HG02970 (cell line): ENCODE results near the gene PCBP1.
"Not testable (repeated sequence)": the region's sequence is repeated elsewhere in the genome, so short reads cannot be mapped to it uniquely, and the experiment has no call there.

ENCODE experiments used
- ATAC-seq: cut with Tn5 transposase; IDR thresholded peaks from one replicate; pipeline ENCODE4 v1.9.1; 2021; ENCODE audit warnings: mild to moderate bottlenecking, moderate library complexity, moderate number of reproducible peaks; ENCODE audit not compliant: unreplicated experiment, low FRiP score

PCBP1 gene

DNA sequence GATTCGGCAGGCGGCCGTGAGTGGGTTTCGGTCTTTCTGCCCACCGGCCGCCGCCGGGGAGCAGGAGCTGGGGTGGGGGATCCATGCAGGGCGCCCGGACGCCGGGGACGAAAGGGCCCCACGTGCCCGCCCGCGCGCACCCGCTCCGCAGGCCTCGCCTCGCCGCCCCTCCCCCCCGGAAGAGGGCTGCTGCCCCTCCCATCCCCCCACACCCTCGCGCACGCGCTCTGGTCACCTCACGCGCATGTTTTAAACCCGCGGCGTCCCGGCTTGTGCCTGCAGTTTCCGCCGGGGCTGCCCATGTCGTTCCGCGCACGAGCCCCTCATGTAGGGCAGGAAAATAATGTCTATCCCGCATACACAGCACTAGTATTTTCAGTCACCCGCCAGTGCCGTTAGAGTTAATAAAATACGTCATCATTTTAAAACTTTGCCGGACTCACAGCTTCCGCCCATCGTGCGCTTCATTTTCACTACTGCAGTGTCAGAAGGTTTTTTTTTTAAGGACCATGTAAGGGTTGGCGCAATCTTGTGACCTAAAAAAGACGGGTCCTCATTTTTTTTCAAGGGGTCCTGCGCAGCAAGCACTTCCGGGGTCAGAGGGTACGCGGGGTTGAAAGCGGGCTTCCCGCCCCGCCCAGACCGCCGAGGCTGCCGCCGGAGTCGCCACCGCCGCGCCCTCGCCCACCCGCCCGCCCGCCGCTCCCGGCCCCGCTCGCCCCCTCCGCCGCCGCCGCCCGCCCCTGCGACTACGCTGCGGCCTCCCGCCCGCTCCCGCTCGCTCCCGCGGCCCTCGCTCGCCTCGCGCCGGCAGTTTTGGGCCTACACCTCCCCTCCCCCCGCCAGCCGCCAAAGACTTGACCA, at the start of gene PCBP1:
Gene PCBP1 (plus strand): TSS at position 640 of the 864 bp plus-strand sequence. CDS start 267 bp downstream, outside the sequence.
- peak; percentile 36 for ATAC-seq

- no peak for ATAC-seq
Measured at GRCh38 chr2:70039366-70039765, 47.9 kb upstream of the PCBP1 start.

DNA sequence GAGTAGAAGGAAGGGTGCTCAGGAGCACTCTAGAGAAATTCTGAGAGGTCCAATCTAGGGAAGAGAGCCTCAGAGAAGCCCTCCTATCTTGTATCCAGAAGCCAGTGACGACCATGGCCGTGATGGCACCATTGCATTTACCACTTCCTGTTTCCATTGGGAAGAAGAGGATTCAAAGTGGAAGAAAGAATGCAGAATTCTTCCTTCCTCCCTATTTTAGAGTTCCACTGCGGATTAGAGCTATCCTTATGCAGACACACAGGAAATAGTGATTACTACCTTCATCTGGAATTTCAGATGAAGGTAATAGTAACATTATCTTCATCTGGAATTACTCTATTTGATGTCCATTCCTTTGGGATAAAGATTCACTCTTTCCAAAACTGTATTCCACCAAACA, 45.6 kb upstream of the PCBP1 start:
- no peak for ATAC-seq

GRCh38 chr2:70042246-70042645, 45.0 kb upstream of the PCBP1 start:
- ATAC-seq: no peak

DNA sequence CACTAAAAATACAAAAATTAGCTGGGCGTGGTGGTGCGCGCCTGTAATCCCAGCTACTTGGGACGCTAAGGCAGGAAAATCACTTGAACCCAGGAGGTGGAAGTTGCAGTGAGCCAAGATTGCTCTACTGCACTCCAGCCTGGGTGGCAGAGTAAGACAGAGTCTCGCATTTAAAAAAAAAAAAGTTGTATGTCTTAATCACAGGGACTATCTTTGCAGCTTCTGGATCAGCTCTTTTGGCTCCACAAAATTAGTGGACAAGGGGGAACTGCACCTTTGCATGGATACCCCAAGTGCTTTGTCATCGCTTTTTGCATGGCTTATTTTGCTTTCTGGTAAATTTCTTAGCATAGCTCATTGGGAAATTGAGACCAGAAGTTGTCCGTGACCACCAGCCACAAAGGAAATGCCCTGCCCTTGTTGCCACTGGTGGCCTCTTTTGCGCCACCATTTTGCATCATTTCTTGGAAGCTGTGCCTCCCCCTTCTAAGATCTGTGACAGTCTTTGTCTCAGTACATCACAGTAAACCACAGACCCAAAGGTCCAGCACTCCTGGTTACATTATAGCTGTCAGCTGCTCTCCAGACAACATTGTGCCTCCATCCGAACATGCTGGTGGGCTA, 43.9 kb upstream of the PCBP1 start:
- ATAC-seq: no peak

GRCh38 chr2:70044290-70045040, 42.8 kb upstream of the PCBP1 start:
- no peak for ATAC-seq

DNA sequence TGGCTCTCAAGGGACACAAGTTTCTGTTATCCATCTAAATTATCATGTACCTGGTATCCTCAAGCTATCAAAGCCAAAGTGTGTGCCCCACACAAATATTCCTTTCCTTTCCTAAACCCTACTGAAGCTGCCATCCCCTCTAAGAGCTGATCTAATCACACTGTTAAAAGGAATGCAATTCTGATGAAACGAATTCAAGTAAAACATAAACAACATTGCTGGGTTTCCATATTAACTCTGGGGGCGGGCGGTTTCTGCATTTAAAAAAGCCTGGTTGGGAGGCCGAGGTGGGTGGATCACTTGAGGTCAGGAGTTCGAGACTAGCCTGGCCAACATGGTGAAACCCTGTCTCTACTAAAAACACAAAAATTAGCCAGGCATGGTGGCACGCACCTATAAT, 41.9 kb upstream of the PCBP1 start:
- no peak for ATAC-seq

DNA sequence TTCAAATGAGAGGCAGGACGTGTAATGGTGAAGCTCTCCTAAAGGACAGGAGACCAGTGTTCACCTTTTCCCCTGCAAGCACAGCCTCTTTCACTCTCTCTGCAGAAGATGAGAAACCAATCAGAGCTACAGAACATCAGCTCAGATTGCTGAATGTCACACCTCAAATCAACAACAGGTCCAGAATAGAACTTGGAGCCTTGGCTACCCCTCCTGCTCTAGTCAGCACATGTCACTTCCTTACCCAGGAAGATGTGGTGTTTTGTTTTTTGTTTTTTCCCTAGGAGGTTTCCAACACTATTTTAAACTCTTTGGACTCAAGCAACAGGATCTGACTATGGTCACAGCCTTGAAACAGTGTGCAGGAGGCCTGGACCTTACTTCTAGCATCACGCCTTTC, 41.3 kb upstream of the PCBP1 start:
- no peak for ATAC-seq

- no peak for ATAC-seq
Measured at GRCh38 chr2:70046534-70046933, 40.7 kb upstream of the PCBP1 start.

DNA sequence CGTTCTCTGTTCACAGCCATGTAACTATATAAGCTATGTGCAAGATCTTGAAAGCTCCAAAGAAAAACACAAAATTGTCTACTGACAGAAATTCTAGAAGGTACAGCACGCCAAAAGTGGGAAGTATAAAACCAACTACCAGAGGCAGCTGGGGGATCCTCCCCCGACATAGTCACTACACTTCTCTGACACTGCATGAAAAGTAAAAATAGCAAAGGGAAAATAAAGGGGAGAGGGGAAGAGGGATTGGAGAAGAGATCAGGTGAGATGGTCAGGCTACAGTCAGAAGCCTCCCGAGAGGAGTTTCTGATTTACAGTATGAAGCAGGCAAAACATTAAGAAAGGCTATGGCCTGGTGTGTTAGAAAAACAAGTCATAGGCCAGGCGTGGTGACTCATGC, 39.8 kb upstream of the PCBP1 start:
- no peak for ATAC-seq

GRCh38 chr2:70049255-70049654, 38.0 kb upstream of the PCBP1 start:
- ATAC-seq: no peak

DNA sequence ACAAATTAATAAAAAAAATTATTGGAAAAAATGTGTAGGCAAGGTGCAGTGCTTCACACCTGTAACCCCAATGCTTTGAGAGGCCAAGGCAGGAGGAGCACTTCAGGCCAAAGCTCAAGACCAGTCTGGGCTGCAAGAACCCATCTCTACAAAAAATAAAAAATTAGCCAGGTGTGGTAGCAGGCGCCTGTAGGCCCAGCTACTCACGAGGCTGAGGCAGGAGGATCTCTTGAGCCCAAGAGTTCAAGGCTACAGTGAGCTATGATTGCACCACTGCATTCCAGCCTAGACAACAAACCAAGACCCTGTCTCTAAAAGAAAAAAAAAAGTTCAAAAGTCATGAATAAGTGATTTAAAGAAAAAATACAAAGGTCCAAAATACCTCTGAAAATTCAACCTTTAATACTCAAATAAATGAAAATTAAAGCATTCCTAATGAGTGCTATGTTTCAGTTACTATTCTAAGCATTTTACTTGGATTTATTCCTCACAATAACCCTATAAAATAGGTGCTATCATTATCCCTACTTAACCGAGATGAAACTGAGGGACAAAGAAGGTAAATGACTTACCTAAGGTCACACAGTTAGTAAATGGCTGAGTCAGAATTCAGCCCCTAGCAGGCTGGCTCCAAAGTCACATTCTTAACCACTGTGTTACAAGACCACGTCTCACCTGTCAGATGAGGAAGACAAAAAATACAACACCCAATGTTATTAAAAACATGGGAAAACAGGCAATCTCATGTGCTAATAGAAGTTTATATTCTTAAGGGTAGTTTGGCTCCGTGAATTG, 36.4 kb upstream of the PCBP1 start:
- no peak for ATAC-seq

- ATAC-seq: not testable (repeated sequence)
Measured at GRCh38 chr2:70055259-70055658, 32.0 kb upstream of the PCBP1 start.

DNA sequence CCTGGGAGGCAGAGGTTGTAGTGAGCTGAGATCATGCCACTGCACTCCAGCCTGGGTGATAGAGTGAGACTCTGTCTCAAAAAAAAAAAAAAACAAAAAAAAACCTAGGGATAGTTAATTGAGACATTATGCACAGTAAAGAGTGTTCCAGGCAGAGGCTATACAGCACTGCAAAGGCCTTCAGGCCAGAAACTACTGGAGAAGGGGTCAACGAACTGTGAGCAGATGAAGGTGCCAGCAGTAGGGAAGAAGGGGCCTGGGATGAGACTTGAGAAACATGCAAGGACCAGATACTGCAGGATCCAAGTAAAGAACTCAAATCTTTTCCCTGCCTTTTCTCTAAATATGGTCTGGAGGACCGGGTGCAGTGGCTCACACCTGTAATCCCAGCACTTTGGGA, 26.0 kb upstream of the PCBP1 start:
- ATAC-seq: no peak

GRCh38 chr2:70062270-70062669, 25.0 kb upstream of the PCBP1 start:
- no peak for ATAC-seq

DNA sequence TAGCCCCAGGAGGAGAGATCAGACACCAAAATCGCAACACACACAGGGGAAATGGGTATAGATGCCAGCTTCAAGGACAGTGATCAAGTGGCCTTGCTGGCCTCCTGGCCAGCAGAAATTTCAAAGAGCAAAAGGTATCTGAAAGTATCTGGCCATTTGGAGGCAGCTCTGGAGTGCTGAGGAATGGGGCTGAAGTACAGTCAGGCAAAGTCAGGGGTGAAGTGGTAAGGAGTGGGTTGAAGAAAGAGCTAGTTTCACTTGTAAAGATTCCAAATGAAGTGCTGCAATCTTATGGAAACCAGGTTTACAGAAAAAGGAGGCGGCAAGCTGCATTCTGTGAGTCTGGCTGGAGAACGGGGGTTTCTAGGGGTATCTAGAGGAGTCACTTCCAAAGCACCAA, 19.2 kb upstream of the PCBP1 start:
- ATAC-seq: no peak

DNA sequence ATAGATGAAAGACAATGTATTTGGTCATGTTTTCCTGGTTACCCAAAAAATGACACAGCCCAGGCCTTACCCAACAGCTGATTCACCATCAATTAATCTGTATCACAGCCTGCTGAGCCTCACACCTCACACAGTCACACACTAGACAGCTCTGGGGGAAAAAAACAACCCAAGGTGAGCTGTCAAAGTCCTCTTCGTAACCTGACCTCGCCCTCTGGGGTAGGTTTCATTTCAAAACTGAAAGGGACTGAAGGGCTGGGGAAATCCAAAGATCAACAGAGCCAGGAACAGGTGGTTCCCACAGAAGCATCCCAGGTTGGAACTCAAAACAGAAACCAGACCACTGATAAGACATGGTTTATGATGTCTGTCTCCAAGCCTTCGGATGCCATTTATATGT, 18.2 kb upstream of the PCBP1 start:
- peak; percentile 74 for ATAC-seq

- ATAC-seq: peak; percentile 55
Measured at GRCh38 chr2:70070542-70071268, 16.6 kb upstream of the PCBP1 start.

- no peak for ATAC-seq
Measured at GRCh38 chr2:70073493-70073892, 13.8 kb upstream of the PCBP1 start.

GRCh38 chr2:70078384-70078783, 8.9 kb upstream of the PCBP1 start:
- ATAC-seq: no peak
